H1 (cell line): Measurements from ENCODE around the gene MAGIX. TPM values are rescaled to one million over a fixed set of nuclear protein-coding genes. Genes with fewer than 3 reads are reported as not detected.

Source experiments
- CTCF ChIA-PET: fragments of 300-600 bp; sonication (Branson Sonifier 250); formaldehyde crosslinking; loops from one replicate; lab custom pipeline; 2021; ENCODE audit not compliant: partially characterized antibody; lab: Charles Lee
- POLR2A ChIA-PET: fragments of 300-600 bp; sonication (Branson Sonifier 250); formaldehyde crosslinking; loops from one replicate; lab custom pipeline; 2021; ENCODE audit warnings: inconsistent platforms; ENCODE audit not compliant: partially characterized antibody; lab: Charles Lee
- DNase-seq, 2 experiments: peaks; one replicate each; pipeline versions ENCODE4 v3.0.0 to v3.0.0-alpha.2; 2010 to 2022; ENCODE audit warnings: low spot score in 2 of 2, low read depth in 1 of 2, mixed read lengths in 1 of 2
- FAIRE-seq: peaks from 2 replicates; lab custom pipeline; 2011; peaks lifted over from hg19 to GRCh38; lab: Jason Lieb, UNC
- H2AFZ ChIP-seq: 2 replicates; pipeline ENCODE4 v1.8.1; 2012; ENCODE audit warnings: low read length, inconsistent platforms
- H2AK5ac ChIP-seq: 2 replicates; pipeline ENCODE4 v1.6.1; 2013; ENCODE audit warnings: low read depth, low read length
- H2BK120ac ChIP-seq: replicated peaks from 2 replicates; pipeline ENCODE3; 2013; ENCODE audit warnings: low read depth, low read length, inconsistent platforms
- H2BK12ac ChIP-seq: 2 replicates; pipeline ENCODE4 v1.6.1; 2013; ENCODE audit warnings: low read depth, low read length
- H2BK15ac ChIP-seq: 2 replicates; pipeline ENCODE4 v1.6.1; 2013; ENCODE audit warnings: low read length
- H2BK20ac ChIP-seq: 2 replicates; pipeline ENCODE4 v1.6.1; 2013; ENCODE audit warnings: low read length
- H2BK5ac ChIP-seq: 2 replicates; pipeline ENCODE4 v1.6.1; 2013; ENCODE audit warnings: low read depth, low read length
- H3K14ac ChIP-seq: 2 replicates; pipeline ENCODE4 v1.6.1; 2013; ENCODE audit warnings: inconsistent platforms; ENCODE audit not compliant: insufficient read length
- H3K18ac ChIP-seq: 2 replicates; pipeline ENCODE4 v1.6.1; 2013; ENCODE audit warnings: low read length; ENCODE audit errors: extremely low read depth
- H3K23ac ChIP-seq: 2 replicates; pipeline ENCODE4 v1.6.1; 2013; ENCODE audit warnings: inconsistent platforms; ENCODE audit not compliant: insufficient read length
- H3K23me2 ChIP-seq: 2 replicates; pipeline ENCODE4 v1.6.1; 2013; ENCODE audit warnings: low read depth, low read length
- H3K27ac ChIP-seq: 2 replicates; pipeline ENCODE4 v1.6.1; 2011; ENCODE audit warnings: low read depth, low read length, inconsistent platforms
- H3K27me3 ChIP-seq, 4 experiments: replicated peaks in 1 of 4; 1 replicate in 1 of 4; 2 replicates in 3 of 4; pipeline versions ENCODE4 v1.6.1 to v1.8.1; 2011 to 2013; ENCODE audit warnings: low read length in 3 of 4, mild to moderate bottlenecking in 3 of 4, inconsistent platforms in 2 of 4, mixed read lengths in 2 of 4, moderate library complexity in 1 of 4; ENCODE audit not compliant: control insufficient read depth in 3 of 4, insufficient read depth in 3 of 4; ENCODE audit errors: extremely low read depth in 1 of 4
- H3K36me3 ChIP-seq, 4 experiments: 2 replicates each; pipeline versions ENCODE4 v1.6.1 to v1.8.1; 2011 to 2013; ENCODE audit warnings: mild to moderate bottlenecking in 4 of 4, low read length in 3 of 4, moderate library complexity in 2 of 4, control low read depth in 1 of 4, inconsistent platforms in 1 of 4; ENCODE audit not compliant: insufficient read depth in 4 of 4, control insufficient read depth in 2 of 4
- H3K4ac ChIP-seq: replicated peaks from 2 replicates; pipeline ENCODE3; 2013; ENCODE audit warnings: low read length, low read depth, mixed read lengths, inconsistent platforms; ENCODE audit not compliant: insufficient read length
- H3K4me1 ChIP-seq, 4 experiments: replicated peaks in 1 of 4; 1 replicate in 1 of 4; 2 replicates in 3 of 4; pipeline versions ENCODE4 v1.6.1 to v1.8.1; 2011 to 2013; ENCODE audit warnings: low read length in 3 of 4, inconsistent platforms in 2 of 4, mixed read lengths in 1 of 4; ENCODE audit not compliant: insufficient read depth in 4 of 4, control insufficient read depth in 3 of 4
- H3K4me2 ChIP-seq, 2 experiments: 2 replicates each; pipeline versions ENCODE4 v1.6.1 to v1.8.1; 2011 to 2013; ENCODE audit warnings: low read depth in 2 of 2, low read length in 2 of 2, control low read depth in 1 of 2, inconsistent platforms in 1 of 2, mild to moderate bottlenecking in 1 of 2; ENCODE audit not compliant: insufficient read depth in 1 of 2
- H3K4me3 ChIP-seq, 4 experiments: fragments of 200-600, 300-600 bp in 1 of 4; sonication (generic), shearing (Covaris generic), sonication (Bioruptor Twin) in 1 of 4; 2 replicates each; pipeline versions ENCODE4 v1.5.1 to v1.8.1; 2011 to 2016; ENCODE audit warnings: low read length in 4 of 4, low read depth in 3 of 4, control low read depth in 2 of 4, inconsistent platforms in 2 of 4, mild to moderate bottlenecking in 2 of 4, mixed read lengths in 1 of 4, moderate library complexity in 1 of 4; ENCODE audit not compliant: insufficient read depth in 2 of 4; ENCODE audit errors: extremely low read depth in 1 of 4
- H3K56ac ChIP-seq: replicated peaks from 2 replicates; pipeline ENCODE3; 2013; ENCODE audit warnings: low read depth, mild to moderate bottlenecking, mixed read lengths, low read length, inconsistent platforms; ENCODE audit not compliant: insufficient read length
- H3K79me1 ChIP-seq: 2 replicates; pipeline ENCODE4 v1.6.1; 2013; ENCODE audit warnings: low read depth, low read length, control low read depth
- H3K79me2 ChIP-seq, 2 experiments: 2 replicates each; pipeline versions ENCODE4 v1.6.1 to v1.8.1; 2012 to 2013; ENCODE audit warnings: low read length in 2 of 2, mild to moderate bottlenecking in 2 of 2, inconsistent platforms in 1 of 2; ENCODE audit not compliant: insufficient read depth in 2 of 2, control insufficient read depth in 1 of 2
- H3K9ac ChIP-seq, 4 experiments: replicated peaks in 1 of 4; 1 replicate in 1 of 4; 2 replicates in 3 of 4; pipeline versions ENCODE4 v1.6.1 to v1.8.1; 2011 to 2013; ENCODE audit warnings: low read depth in 3 of 4, low read length in 3 of 4, control low read depth in 2 of 4, mild to moderate bottlenecking in 2 of 4, moderate library complexity in 2 of 4, inconsistent platforms in 1 of 4; ENCODE audit errors: extremely low read depth in 1 of 4
- H3K9me3 ChIP-seq, 2 experiments: 2 replicates each; pipeline versions ENCODE4 v1.6.1 to v1.8.1; 2012 to 2013; ENCODE audit warnings: mild to moderate bottlenecking in 2 of 2, moderate library complexity in 2 of 2, control low read depth in 1 of 2, inconsistent platforms in 1 of 2, low read depth in 1 of 2, low read length in 1 of 2, mixed read lengths in 1 of 2; ENCODE audit not compliant: insufficient read depth in 2 of 2
- H4K20me1 ChIP-seq, 2 experiments: replicated peaks in 1 of 2; 2 replicates each; pipeline versions ENCODE3 to v1.8.1; 2011 to 2013; ENCODE audit warnings: inconsistent platforms in 2 of 2, low read length in 2 of 2, mild to moderate bottlenecking in 1 of 2; ENCODE audit not compliant: insufficient read depth in 2 of 2, control insufficient read depth in 1 of 2
- H4K5ac ChIP-seq: 2 replicates; pipeline ENCODE4 v1.6.1; 2013; ENCODE audit warnings: low read length, low read depth, mixed read lengths, inconsistent platforms; ENCODE audit not compliant: insufficient read length
- H4K8ac ChIP-seq: 2 replicates; pipeline ENCODE4 v1.8.0; 2013; ENCODE audit warnings: mild to moderate bottlenecking, moderate library complexity, low read length, inconsistent platforms; ENCODE audit not compliant: insufficient read depth; ENCODE audit errors: extremely low read depth
- H4K91ac ChIP-seq: replicated peaks from 2 replicates; pipeline ENCODE3; 2013; ENCODE audit warnings: low read length, mixed read lengths, inconsistent platforms; ENCODE audit not compliant: insufficient read length
- CHD1 ChIP-seq: IDR thresholded peaks from 2 replicates; pipeline ENCODE4 v1.6.1; 2012; ENCODE audit warnings: low read depth, low read length, improper control_type of control experiment
- GABPA ChIP-seq: IDR thresholded peaks from 2 replicates; pipeline ENCODE4 v1.6.1; 2011; ENCODE audit warnings: mild to moderate bottlenecking, low read length, moderate library complexity, borderline replicate concordance; ENCODE audit not compliant: insufficient read depth
- KDM1A ChIP-seq: fragments of 200-600, 300-600 bp; sonication (generic); IDR thresholded peaks from 2 replicates; pipeline ENCODE4 v1.7.1; 2016; ENCODE audit warnings: mild to moderate bottlenecking, low read length, borderline replicate concordance
- KDM4A ChIP-seq: IDR thresholded peaks from one replicate; pipeline ENCODE4 v1.7.1; 2012; ENCODE audit warnings: low read depth, mild to moderate bottlenecking, moderate library complexity, low read length, inconsistent platforms; ENCODE audit not compliant: severe bottlenecking
- POU5F1 ChIP-seq: IDR thresholded peaks from 2 replicates; pipeline ENCODE4 v1.6.1; 2011; ENCODE audit warnings: low read depth, mild to moderate bottlenecking, low read length, moderate library complexity
- SP4 ChIP-seq: IDR thresholded peaks from 2 replicates; pipeline ENCODE4 v1.6.1; 2012; ENCODE audit warnings: low read length, inconsistent platforms
- SRF ChIP-seq: IDR thresholded peaks from 2 replicates; pipeline ENCODE4 v1.6.1; 2011; ENCODE audit warnings: mild to moderate bottlenecking, low read depth, low read length, moderate library complexity
- TAF7 ChIP-seq: optimal IDR thresholded peaks from 2 replicates; pipeline ENCODE3; 2011; ENCODE audit warnings: low read depth, mild to moderate bottlenecking, inconsistent platforms, low read length, moderate library complexity, borderline replicate concordance
- TCF12 ChIP-seq: IDR thresholded peaks from 2 replicates; pipeline ENCODE4 v1.6.1; 2011; ENCODE audit warnings: low read depth, mild to moderate bottlenecking, low read length
- YY1 ChIP-seq: IDR thresholded peaks from 2 replicates; pipeline ENCODE4 v1.6.1; 2011; ENCODE audit warnings: low read depth, mild to moderate bottlenecking, low read length
- WGBS, 2 experiments: shearing (Covaris generic) in 1 of 2; methylation state at CpG; one replicate each; pipeline versions ENCODE4 v1.1.6 to v1.1.7; 2013 to 2015; ENCODE audit warnings: low lambda C conversion rate in 2 of 2, mixed read lengths in 2 of 2, inconsistent platforms in 1 of 2, low coverage in 1 of 2, missing lambda C conversion rate in 1 of 2; ENCODE audit not compliant: insufficient replicate concordance in 2 of 2, insufficient coverage in 1 of 2, insufficient read length in 1 of 2; ENCODE audit errors: extremely low coverage in 1 of 2, missing lambda C conversion rate in 1 of 2; 5-methylcytosine and 5-hydroxymethylcytosine counted together
- polyA plus RNA-seq, 7 experiments: library from polyadenylated mRNA; depleted of rRNA in 3 of 7; stranded (reverse) in 5 of 7; unstranded in 2 of 7; fragments of >200 nt in 5 of 7; fragments of 200-250 nt in 2 of 7; gene quantifications; 1 replicate in 5 of 7; 2 replicates in 1 of 7; 4 replicates in 1 of 7; pipeline versions ENCODE4 v1.2.1 to v1.2.3, GENCODE V29; 2011 to 2013; ENCODE audit warnings: missing spikeins in 2 of 7, mixed read lengths in 2 of 7
- total RNA-seq: library from RNA; stranded (reverse); fragmentation: NEBNext Ultra II Directional; extraction: Animal tissue kit (Norgen Biotek cat#: 25700); gene quantifications from 2 replicates; pipeline ENCODE4 v1.2.1, GENCODE V29; 2021

Gene MAGIX
- total and polyA plus RNA-seq, 2 of the 8 experiments (the other 6 are each of a cell fraction or from before 2014, with no cell fraction given): 0.37 to 1.1 TPM

DNA sequence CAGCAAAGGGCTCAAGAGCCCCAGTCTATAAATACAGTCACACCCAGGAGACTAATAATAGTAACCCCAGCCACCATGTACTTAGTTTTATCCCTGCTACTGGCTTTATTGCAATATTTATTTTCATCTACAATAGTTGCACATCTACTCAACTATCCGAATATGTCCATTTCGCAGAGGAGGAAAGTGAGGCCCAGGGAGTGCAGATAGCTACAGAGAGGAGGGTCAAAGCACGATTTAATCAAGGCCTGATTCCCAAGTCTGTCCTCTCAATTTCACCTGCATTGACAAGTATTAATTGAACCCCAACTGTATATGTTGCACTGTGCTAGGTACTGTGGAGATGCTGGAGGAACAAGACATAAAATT lies 5.2 kb downstream of the MAGIX start:
- Histone ChIP-seq H4K5ac (no peak overlapping the region), H3K9me3 (no peaks in the 10 kb centered on the region), H3K18ac (no peak overlapping the region), H3K79me1 (no peaks in the 10 kb centered on the region), H4K8ac (no peak overlapping the region), H3K4me1 (peaks cover 0 to 12% (median 4%) of the 10 kb centered on the region in 4 experiments; a peak in 4 of 7 replicates), H3K79me2 (no peaks in the 10 kb centered on the region), H2BK5ac (no peak overlapping the region), H3K4me3 (peak overlapping the region in 2 of 4 experiments; percentile 41 to 58; a peak in 3 of 8 replicates), H3K4me2 (peak overlapping the region; percentile 72 to 89), H3K27me3 (peaks cover 0 to 12% (median 6%) of the 10 kb centered on the region in 4 experiments; a peak in 5 of 7 replicates), H3K27ac (no peak overlapping the region), H2BK20ac (no peak overlapping the region), H2AFZ (no peak overlapping the region), H2BK15ac (no peak overlapping the region), H4K20me1 (no peaks in the 10 kb centered on the region), H3K4ac (no peak overlapping the region), H4K91ac (no peak overlapping the region), H3K56ac (no peak overlapping the region), H3K9ac (no peak overlapping the region), H2BK120ac (no peak overlapping the region), H3K36me3 (no peaks in the 10 kb centered on the region), H3K23me2 (peaks cover 13% of the 10 kb centered on the region; the same call in 1 of the 2 replicates), H2AK5ac (no peak overlapping the region), H3K14ac (no peak overlapping the region), H3K23ac (no peak overlapping the region), H2BK12ac (no peak overlapping the region)
- ChIA-PET CTCF (interaction anchor here (0.9 to 5.0 kb wide), 5 partner anchors 12 to 57 kb away, joined by 3 to 14 read pairs (median 3); no protein-coding TSS in a partner anchor), POLR2A (no interaction called here)
- TF ChIP-seq CHD1 (no peak), KDM1A (no peak), SP4 (no peak), SRF (no peak), TCF12 (no peak), TAF7 (no peak), POU5F1 (no peak), GABPA (no peak), YY1 (no peak), KDM4A (no peak)
- WGBS, 2 experiments: 80% methylated on average over 3 of the region's 3 CpGs; no CpG with 5 or more reads in 1 of the 2 experiments
- no peak for DNase-seq
- no peak for FAIRE-seq
